Panc1 (cell line): Measurements from ENCODE around the gene UTF1.

Experiments
- TCF7L2 ChIP-seq: IDR thresholded peaks from 2 replicates; pipeline ENCODE4 v1.6.1; 2011; ENCODE audit warnings: mild to moderate bottlenecking, low read depth, low read length, inconsistent platforms
- TF ChIP-seq, protein P1 (sequence below): fragments of 450-650 bp; IDR thresholded peaks from 2 replicates; pipeline ENCODE4 v1.5.1; 2017; ENCODE audit warnings: mild to moderate bottlenecking

DNA sequence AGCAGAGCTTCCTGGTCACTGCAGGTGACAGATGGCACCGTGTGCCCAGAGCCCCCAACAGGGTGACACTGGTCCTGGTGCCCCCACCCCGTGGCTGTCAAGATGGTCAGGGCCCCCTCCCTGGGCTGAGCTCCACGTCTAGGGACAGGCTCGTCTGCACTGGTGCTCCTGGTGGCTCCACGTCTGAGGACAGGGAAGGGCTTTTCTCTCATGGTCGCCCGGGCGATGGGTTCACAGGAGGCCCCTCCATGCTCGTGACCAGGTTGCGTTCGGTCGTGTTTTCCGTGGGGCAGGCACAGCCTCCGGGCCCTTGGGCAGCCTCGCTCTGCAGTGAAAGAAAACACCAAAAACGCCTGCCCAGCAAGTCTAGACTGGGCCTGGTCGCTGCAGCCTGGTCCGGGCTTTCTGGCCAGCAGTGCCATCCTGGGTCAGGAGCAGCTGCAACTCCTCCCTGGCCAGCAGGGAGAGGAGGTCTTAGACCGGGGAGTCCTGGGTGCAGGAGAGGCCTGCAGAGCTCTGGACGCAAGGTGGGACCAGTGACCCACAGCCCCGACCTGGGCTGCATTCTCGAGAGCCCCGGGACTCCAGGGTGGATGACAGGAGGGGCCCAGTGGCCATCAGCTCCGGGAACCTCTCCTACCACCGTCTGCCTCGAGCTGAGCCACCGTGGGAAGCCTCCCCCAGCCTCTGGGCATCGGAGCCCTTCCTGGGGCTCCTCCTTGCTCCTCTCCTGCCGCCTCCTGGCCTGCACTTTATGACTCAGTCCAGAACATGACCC lies 27.9 kb upstream of the UTF1 start:
- TF ChIP-seq, protein P1, sequence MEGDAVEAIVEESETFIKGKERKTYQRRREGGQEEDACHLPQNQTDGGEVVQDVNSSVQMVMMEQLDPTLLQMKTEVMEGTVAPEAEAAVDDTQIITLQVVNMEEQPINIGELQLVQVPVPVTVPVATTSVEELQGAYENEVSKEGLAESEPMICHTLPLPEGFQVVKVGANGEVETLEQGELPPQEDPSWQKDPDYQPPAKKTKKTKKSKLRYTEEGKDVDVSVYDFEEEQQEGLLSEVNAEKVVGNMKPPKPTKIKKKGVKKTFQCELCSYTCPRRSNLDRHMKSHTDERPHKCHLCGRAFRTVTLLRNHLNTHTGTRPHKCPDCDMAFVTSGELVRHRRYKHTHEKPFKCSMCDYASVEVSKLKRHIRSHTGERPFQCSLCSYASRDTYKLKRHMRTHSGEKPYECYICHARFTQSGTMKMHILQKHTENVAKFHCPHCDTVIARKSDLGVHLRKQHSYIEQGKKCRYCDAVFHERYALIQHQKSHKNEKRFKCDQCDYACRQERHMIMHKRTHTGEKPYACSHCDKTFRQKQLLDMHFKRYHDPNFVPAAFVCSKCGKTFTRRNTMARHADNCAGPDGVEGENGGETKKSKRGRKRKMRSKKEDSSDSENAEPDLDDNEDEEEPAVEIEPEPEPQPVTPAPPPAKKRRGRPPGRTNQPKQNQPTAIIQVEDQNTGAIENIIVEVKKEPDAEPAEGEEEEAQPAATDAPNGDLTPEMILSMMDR = no peak
- no peak for TF ChIP-seq TCF7L2
